Measurements from ENCODE around the gene HBM. TPM values are rescaled to one million over a fixed set of nuclear protein-coding genes. Genes with fewer than 3 reads are reported as not detected.

Gene HBM
- total and polyA plus RNA-seq, 11 donors = 0.54 to 0.62 (median 0.58) TPM; not detected in 7

Other genes with a start within 250 kb of the HBM start
- gene POLR3K, start 112.4 kb upstream of the HBM start, total RNA-seq = 10 to 100 TPM in 7 of 9 donors, 1 to 10 TPM in 2; 4.1 to 14.4 (median 11.5) TPM
- 10 to 100 TPM; 10.9 to 20.3 TPM for gene POLR3K, start 112.4 kb upstream of the HBM start, polyA plus RNA-seq
- gene SNRNP25, start 112.2 kb upstream of the HBM start, total RNA-seq = 100 to 1,000 TPM in 1 of 9 donors, 10 to 100 TPM in 8; 41.6 to 105 (median 56.5) TPM
- gene SNRNP25, start 112.2 kb upstream of the HBM start, polyA plus RNA-seq = 100 to 1,000 TPM in 1 of 2 donors, 10 to 100 TPM in 1; 65.2 to 127 TPM
- gene RHBDF1, start 93.3 kb upstream of the HBM start, total RNA-seq = 10 to 100 TPM; 17.4 to 30.6 (median 22.7) TPM
- gene RHBDF1, start 93.3 kb upstream of the HBM start, polyA plus RNA-seq = 10 to 100 TPM; 23.9 to 45.8 TPM
- gene MPG, start 87.8 kb upstream of the HBM start, total RNA-seq = 10 to 100 TPM; 30.5 to 89.7 (median 38.6) TPM
- gene MPG, start 87.8 kb upstream of the HBM start, polyA plus RNA-seq = 10 to 100 TPM; 63.5 to 77.3 TPM
- gene NPRL3, start 27.3 kb upstream of the HBM start, total RNA-seq = 10 to 100 TPM; 12.9 to 29.4 (median 23.9) TPM
- 10 to 100 TPM; 15.5 to 25.6 TPM for gene NPRL3, start 27.3 kb upstream of the HBM start, polyA plus RNA-seq
- not detected for gene HBZ, start 13.3 kb upstream of the HBM start, total RNA-seq
- not detected for gene HBZ, start 13.3 kb upstream of the HBM start, polyA plus RNA-seq
- gene HBA2, start 6.9 kb downstream of the HBM start, total RNA-seq = 1,000 to 10,000 TPM in 2 of 9 donors, 100 to 1,000 TPM in 4, 10 to 100 TPM in 3; 47.9 to 2,038 (median 162) TPM
- 10 to 100 TPM in 1 of 2 donors, 1 to 10 TPM in 1; 3.6 to 90.1 TPM for gene HBA2, start 6.9 kb downstream of the HBM start, polyA plus RNA-seq
- gene HBA1, start 10.7 kb downstream of the HBM start, total RNA-seq = 1,000 to 10,000 TPM in 1 of 9 donors, 100 to 1,000 TPM in 7, 10 to 100 TPM in 1; 74.1 to 1,031 (median 259) TPM
- gene HBA1, start 10.7 kb downstream of the HBM start, polyA plus RNA-seq = 10 to 100 TPM in 1 of 2 donors, 1 to 10 TPM in 1; 1.8 to 32.6 TPM
- gene HBQ1, start 14.5 kb downstream of the HBM start, total RNA-seq = not detected
- not detected for gene HBQ1, start 14.5 kb downstream of the HBM start, polyA plus RNA-seq
- gene LUC7L, start 63.5 kb downstream of the HBM start, total RNA-seq = 10 to 100 TPM; 12.5 to 26.8 (median 19.4) TPM
- gene LUC7L, start 63.5 kb downstream of the HBM start, polyA plus RNA-seq = 10 to 100 TPM; 17.7 to 47.5 TPM
- 100 to 1,000 TPM; 132 to 201 (median 148) TPM for gene FAM234A, start 68.8 kb downstream of the HBM start, total RNA-seq
- gene FAM234A, start 68.8 kb downstream of the HBM start, polyA plus RNA-seq = 100 to 1,000 TPM; 110 to 124 TPM
- gene RGS11, start 110.0 kb downstream of the HBM start, total RNA-seq = 10 to 100 TPM in 5 of 9 donors, 1 to 10 TPM in 4; 4.9 to 19.5 (median 11.8) TPM
- gene RGS11, start 110.0 kb downstream of the HBM start, polyA plus RNA-seq = 10 to 100 TPM in 1 of 2 donors, 1 to 10 TPM in 1; 1.1 to 12.1 TPM
- gene ARHGDIG, start 114.6 kb downstream of the HBM start, total RNA-seq = 10 to 100 TPM in 3 of 9 donors, 1 to 10 TPM in 6; 5.5 to 19.2 (median 8.2) TPM
- 10 to 100 TPM in 1 of 2 donors, under 1 TPM in 1; 0.26 to 11.4 TPM for gene ARHGDIG, start 114.6 kb downstream of the HBM start, polyA plus RNA-seq
- gene PDIA2, start 117.2 kb downstream of the HBM start, total RNA-seq = 1 to 10 TPM in 8 of 9 donors, under 1 TPM in 1; 0.98 to 9.3 (median 5.1) TPM
- 1 to 10 TPM in 1 of 2 donors, under 1 TPM in 1; 0.17 to 1.7 TPM for gene PDIA2, start 117.2 kb downstream of the HBM start, polyA plus RNA-seq
- gene AXIN1, start 186.7 kb downstream of the HBM start, total RNA-seq = 10 to 100 TPM in 6 of 9 donors, 1 to 10 TPM in 3; 6.8 to 32.0 (median 11.6) TPM
- 10 to 100 TPM; 10.0 to 19.8 TPM for gene AXIN1, start 186.7 kb downstream of the HBM start, polyA plus RNA-seq
- 100 to 1,000 TPM in 2 of 9 donors, 10 to 100 TPM in 7; 66.3 to 126 (median 77.7) TPM for gene MRPL28, start 204.6 kb downstream of the HBM start, total RNA-seq
- 100 to 1,000 TPM; 135 to 157 TPM for gene MRPL28, start 204.6 kb downstream of the HBM start, polyA plus RNA-seq
- gene PGAP6, start 216.0 kb downstream of the HBM start, total RNA-seq = 10 to 100 TPM; 32.3 to 65.3 (median 44.9) TPM
- 10 to 100 TPM; 30.1 to 63.8 TPM for gene PGAP6, start 216.0 kb downstream of the HBM start, polyA plus RNA-seq
- 10 to 100 TPM; 53.9 to 95.3 (median 73.8) TPM for gene NME4, start 231.2 kb downstream of the HBM start, total RNA-seq
- 100 to 1,000 TPM in 1 of 2 donors, 10 to 100 TPM in 1; 37.5 to 103 TPM for gene NME4, start 231.2 kb downstream of the HBM start, polyA plus RNA-seq
- 10 to 100 TPM in 6 of 9 donors, 1 to 10 TPM in 3; 6.9 to 20.6 (median 12.2) TPM for gene DECR2, start 235.9 kb downstream of the HBM start, total RNA-seq
- gene DECR2, start 235.9 kb downstream of the HBM start, polyA plus RNA-seq = 10 to 100 TPM in 1 of 2 donors, 1 to 10 TPM in 1; 7.1 to 17.1 TPM

Data from heart left ventricle (tissue), 11 donors.